H1 (cell line): Measurements from ENCODE around the gene GRIK2. TPM values are rescaled to one million over a fixed set of nuclear protein-coding genes. Genes with fewer than 3 reads are reported as not detected.

Experiments
- CTCF ChIA-PET: fragments of 300-600 bp; sonication (Branson Sonifier 250); formaldehyde crosslinking; loops from one replicate; lab custom pipeline; 2021; ENCODE audit not compliant: partially characterized antibody; lab: Charles Lee
- POLR2A ChIA-PET: fragments of 300-600 bp; sonication (Branson Sonifier 250); formaldehyde crosslinking; loops from one replicate; lab custom pipeline; 2021; ENCODE audit warnings: inconsistent platforms; ENCODE audit not compliant: partially characterized antibody; lab: Charles Lee
- DNase-seq, 2 experiments: peaks; one replicate each; pipeline versions ENCODE4 v3.0.0 to v3.0.0-alpha.2; 2010 to 2022; ENCODE audit warnings: low spot score in 2 of 2, low read depth in 1 of 2, mixed read lengths in 1 of 2
- FAIRE-seq: peaks from 2 replicates; lab custom pipeline; 2011; peaks lifted over from hg19 to GRCh38; lab: Jason Lieb, UNC
- H2AFZ ChIP-seq: 2 replicates; pipeline ENCODE4 v1.8.1; 2012; ENCODE audit warnings: low read length, inconsistent platforms
- H2AK5ac ChIP-seq: 2 replicates; pipeline ENCODE4 v1.6.1; 2013; ENCODE audit warnings: low read depth, low read length
- H2BK120ac ChIP-seq: replicated peaks from 2 replicates; pipeline ENCODE3; 2013; ENCODE audit warnings: low read depth, low read length, inconsistent platforms
- H2BK12ac ChIP-seq: 2 replicates; pipeline ENCODE4 v1.6.1; 2013; ENCODE audit warnings: low read depth, low read length
- H2BK15ac ChIP-seq: 2 replicates; pipeline ENCODE4 v1.6.1; 2013; ENCODE audit warnings: low read length
- H2BK20ac ChIP-seq: 2 replicates; pipeline ENCODE4 v1.6.1; 2013; ENCODE audit warnings: low read length
- H2BK5ac ChIP-seq: 2 replicates; pipeline ENCODE4 v1.6.1; 2013; ENCODE audit warnings: low read depth, low read length
- H3K14ac ChIP-seq: 2 replicates; pipeline ENCODE4 v1.6.1; 2013; ENCODE audit warnings: inconsistent platforms; ENCODE audit not compliant: insufficient read length
- H3K18ac ChIP-seq: 2 replicates; pipeline ENCODE4 v1.6.1; 2013; ENCODE audit warnings: low read length; ENCODE audit errors: extremely low read depth
- H3K23ac ChIP-seq: 2 replicates; pipeline ENCODE4 v1.6.1; 2013; ENCODE audit warnings: inconsistent platforms; ENCODE audit not compliant: insufficient read length
- H3K23me2 ChIP-seq: 2 replicates; pipeline ENCODE4 v1.6.1; 2013; ENCODE audit warnings: low read depth, low read length
- H3K27ac ChIP-seq: 2 replicates; pipeline ENCODE4 v1.6.1; 2011; ENCODE audit warnings: low read depth, low read length, inconsistent platforms
- H3K27me3 ChIP-seq, 4 experiments: replicated peaks in 1 of 4; 1 replicate in 1 of 4; 2 replicates in 3 of 4; pipeline versions ENCODE4 v1.6.1 to v1.8.1; 2011 to 2013; ENCODE audit warnings: low read length in 3 of 4, mild to moderate bottlenecking in 3 of 4, inconsistent platforms in 2 of 4, mixed read lengths in 2 of 4, moderate library complexity in 1 of 4; ENCODE audit not compliant: control insufficient read depth in 3 of 4, insufficient read depth in 3 of 4; ENCODE audit errors: extremely low read depth in 1 of 4
- H3K36me3 ChIP-seq, 4 experiments: 2 replicates each; pipeline versions ENCODE4 v1.6.1 to v1.8.1; 2011 to 2013; ENCODE audit warnings: mild to moderate bottlenecking in 4 of 4, low read length in 3 of 4, moderate library complexity in 2 of 4, control low read depth in 1 of 4, inconsistent platforms in 1 of 4; ENCODE audit not compliant: insufficient read depth in 4 of 4, control insufficient read depth in 2 of 4
- H3K4ac ChIP-seq: replicated peaks from 2 replicates; pipeline ENCODE3; 2013; ENCODE audit warnings: low read length, low read depth, mixed read lengths, inconsistent platforms; ENCODE audit not compliant: insufficient read length
- H3K4me1 ChIP-seq, 4 experiments: replicated peaks in 1 of 4; 1 replicate in 1 of 4; 2 replicates in 3 of 4; pipeline versions ENCODE4 v1.6.1 to v1.8.1; 2011 to 2013; ENCODE audit warnings: low read length in 3 of 4, inconsistent platforms in 2 of 4, mixed read lengths in 1 of 4; ENCODE audit not compliant: insufficient read depth in 4 of 4, control insufficient read depth in 3 of 4
- H3K4me2 ChIP-seq, 2 experiments: 2 replicates each; pipeline versions ENCODE4 v1.6.1 to v1.8.1; 2011 to 2013; ENCODE audit warnings: low read depth in 2 of 2, low read length in 2 of 2, control low read depth in 1 of 2, inconsistent platforms in 1 of 2, mild to moderate bottlenecking in 1 of 2; ENCODE audit not compliant: insufficient read depth in 1 of 2
- H3K4me3 ChIP-seq, 4 experiments: fragments of 200-600, 300-600 bp in 1 of 4; sonication (generic), shearing (Covaris generic), sonication (Bioruptor Twin) in 1 of 4; 2 replicates each; pipeline versions ENCODE4 v1.5.1 to v1.8.1; 2011 to 2016; ENCODE audit warnings: low read length in 4 of 4, low read depth in 3 of 4, control low read depth in 2 of 4, inconsistent platforms in 2 of 4, mild to moderate bottlenecking in 2 of 4, mixed read lengths in 1 of 4, moderate library complexity in 1 of 4; ENCODE audit not compliant: insufficient read depth in 2 of 4; ENCODE audit errors: extremely low read depth in 1 of 4
- H3K56ac ChIP-seq: replicated peaks from 2 replicates; pipeline ENCODE3; 2013; ENCODE audit warnings: low read depth, mild to moderate bottlenecking, mixed read lengths, low read length, inconsistent platforms; ENCODE audit not compliant: insufficient read length
- H3K79me1 ChIP-seq: 2 replicates; pipeline ENCODE4 v1.6.1; 2013; ENCODE audit warnings: low read depth, low read length, control low read depth
- H3K79me2 ChIP-seq, 2 experiments: 2 replicates each; pipeline versions ENCODE4 v1.6.1 to v1.8.1; 2012 to 2013; ENCODE audit warnings: low read length in 2 of 2, mild to moderate bottlenecking in 2 of 2, inconsistent platforms in 1 of 2; ENCODE audit not compliant: insufficient read depth in 2 of 2, control insufficient read depth in 1 of 2
- H3K9ac ChIP-seq, 4 experiments: replicated peaks in 1 of 4; 1 replicate in 1 of 4; 2 replicates in 3 of 4; pipeline versions ENCODE4 v1.6.1 to v1.8.1; 2011 to 2013; ENCODE audit warnings: low read depth in 3 of 4, low read length in 3 of 4, control low read depth in 2 of 4, mild to moderate bottlenecking in 2 of 4, moderate library complexity in 2 of 4, inconsistent platforms in 1 of 4; ENCODE audit errors: extremely low read depth in 1 of 4
- H3K9me3 ChIP-seq, 2 experiments: 2 replicates each; pipeline versions ENCODE4 v1.6.1 to v1.8.1; 2012 to 2013; ENCODE audit warnings: mild to moderate bottlenecking in 2 of 2, moderate library complexity in 2 of 2, control low read depth in 1 of 2, inconsistent platforms in 1 of 2, low read depth in 1 of 2, low read length in 1 of 2, mixed read lengths in 1 of 2; ENCODE audit not compliant: insufficient read depth in 2 of 2
- H4K20me1 ChIP-seq, 2 experiments: replicated peaks in 1 of 2; 2 replicates each; pipeline versions ENCODE3 to v1.8.1; 2011 to 2013; ENCODE audit warnings: inconsistent platforms in 2 of 2, low read length in 2 of 2, mild to moderate bottlenecking in 1 of 2; ENCODE audit not compliant: insufficient read depth in 2 of 2, control insufficient read depth in 1 of 2
- H4K5ac ChIP-seq: 2 replicates; pipeline ENCODE4 v1.6.1; 2013; ENCODE audit warnings: low read length, low read depth, mixed read lengths, inconsistent platforms; ENCODE audit not compliant: insufficient read length
- H4K8ac ChIP-seq: 2 replicates; pipeline ENCODE4 v1.8.0; 2013; ENCODE audit warnings: mild to moderate bottlenecking, moderate library complexity, low read length, inconsistent platforms; ENCODE audit not compliant: insufficient read depth; ENCODE audit errors: extremely low read depth
- H4K91ac ChIP-seq: replicated peaks from 2 replicates; pipeline ENCODE3; 2013; ENCODE audit warnings: low read length, mixed read lengths, inconsistent platforms; ENCODE audit not compliant: insufficient read length
- CTBP2 ChIP-seq: IDR thresholded peaks from 2 replicates; pipeline ENCODE4 v1.7.0; 2011; ENCODE audit warnings: borderline replicate concordance, mild to moderate bottlenecking, moderate library complexity, mixed read lengths, low read length; ENCODE audit not compliant: insufficient read depth, insufficient read length
- POU5F1 ChIP-seq: IDR thresholded peaks from 2 replicates; pipeline ENCODE4 v1.6.1; 2011; ENCODE audit warnings: low read depth, mild to moderate bottlenecking, low read length, moderate library complexity
- SAP30 ChIP-seq: fragments of 300-600 bp; sonication (generic); IDR thresholded peaks from 2 replicates; pipeline ENCODE4 v1.7.1; 2012; ENCODE audit warnings: low read length, moderate library complexity, mild to moderate bottlenecking, inconsistent platforms; ENCODE audit not compliant: insufficient read depth, insufficient replicate concordance
- WGBS, 2 experiments: shearing (Covaris generic) in 1 of 2; methylation state at CpG; one replicate each; pipeline versions ENCODE4 v1.1.6 to v1.1.7; 2013 to 2015; ENCODE audit warnings: low lambda C conversion rate in 2 of 2, mixed read lengths in 2 of 2, inconsistent platforms in 1 of 2, low coverage in 1 of 2, missing lambda C conversion rate in 1 of 2; ENCODE audit not compliant: insufficient replicate concordance in 2 of 2, insufficient coverage in 1 of 2, insufficient read length in 1 of 2; ENCODE audit errors: extremely low coverage in 1 of 2, missing lambda C conversion rate in 1 of 2; 5-methylcytosine and 5-hydroxymethylcytosine counted together
- polyA plus RNA-seq, 7 experiments: library from polyadenylated mRNA; depleted of rRNA in 3 of 7; stranded (reverse) in 5 of 7; unstranded in 2 of 7; fragments of >200 nt in 5 of 7; fragments of 200-250 nt in 2 of 7; gene quantifications; 1 replicate in 5 of 7; 2 replicates in 1 of 7; 4 replicates in 1 of 7; pipeline versions ENCODE4 v1.2.1 to v1.2.3, GENCODE V29; 2011 to 2013; ENCODE audit warnings: missing spikeins in 2 of 7, mixed read lengths in 2 of 7
- total RNA-seq: library from RNA; stranded (reverse); fragmentation: NEBNext Ultra II Directional; extraction: Animal tissue kit (Norgen Biotek cat#: 25700); gene quantifications from 2 replicates; pipeline ENCODE4 v1.2.1, GENCODE V29; 2021
- TF ChIP-seq, protein P1 (sequence below): IDR thresholded peaks from 2 replicates; pipeline ENCODE4 v1.6.1; 2012; ENCODE audit warnings: inconsistent platforms

GRIK2 gene
- total and polyA plus RNA-seq, 2 of the 8 experiments (the other 6 are each of a cell fraction or from before 2014, with no cell fraction given): 1.8 to 2.2 TPM

DNA sequence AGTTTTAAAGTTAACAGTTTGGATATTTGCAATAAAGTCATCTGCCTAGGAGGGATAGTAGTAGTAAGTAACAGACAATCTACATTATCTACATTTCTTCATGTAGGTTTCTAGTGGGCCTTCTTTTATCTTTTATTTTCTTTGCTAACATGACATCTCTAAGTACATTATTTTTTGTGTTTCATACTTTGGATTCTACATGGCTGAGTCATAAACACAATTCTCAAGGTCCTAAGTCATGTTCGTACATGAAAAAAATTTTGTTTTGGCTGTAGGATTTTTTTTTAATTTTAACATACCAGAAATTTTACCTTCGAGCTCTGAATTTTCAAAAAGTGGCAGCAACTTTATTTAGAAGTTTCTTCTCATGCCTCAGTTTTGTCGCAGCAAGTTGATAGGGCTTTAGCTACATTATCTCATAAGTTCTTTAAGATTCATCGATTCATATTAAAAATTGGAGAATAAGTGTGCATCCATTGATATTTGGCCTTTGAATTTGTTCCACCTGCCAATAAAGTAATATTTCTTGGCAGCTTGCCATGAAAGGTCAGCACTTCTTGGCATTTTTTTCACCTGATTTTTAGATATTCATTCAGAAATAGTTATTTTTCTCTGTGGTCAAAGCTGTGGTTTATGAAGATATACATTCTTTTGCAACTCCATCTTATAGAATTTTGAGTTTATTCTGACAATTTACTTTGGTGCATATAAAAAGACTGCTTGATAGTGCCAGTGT, 146.2 kb downstream of the GRIK2 start:
- Histone ChIP-seq H3K9me3 (no peaks in the 10 kb centered on the region), H2BK15ac (no peak overlapping the region), H3K27me3 (peaks cover 0 to 1% (median 0%) of the 10 kb centered on the region in 4 experiments; a peak in 1 of 7 replicates), H4K5ac (no peak overlapping the region), H2BK5ac (no peak overlapping the region), H3K27ac (no peak overlapping the region), H3K4me3 (no peak overlapping the region), H3K36me3 (no peaks in the 10 kb centered on the region), H2AK5ac (no peak overlapping the region), H3K9ac (no peak overlapping the region), H3K23ac (no peak overlapping the region), H3K23me2 (no peaks in the 10 kb centered on the region; the same call in 1 of the 2 replicates), H2BK12ac (no peak overlapping the region), H3K4me2 (no peak overlapping the region), H2AFZ (no peak overlapping the region), H3K4ac (no peak overlapping the region), H3K79me1 (no peaks in the 10 kb centered on the region), H3K4me1 (no peaks in the 10 kb centered on the region), H4K20me1 (no peaks in the 10 kb centered on the region), H3K18ac (no peak overlapping the region), H2BK120ac (no peak overlapping the region), H3K14ac (no peak overlapping the region), H4K8ac (no peak overlapping the region), H4K91ac (no peak overlapping the region), H2BK20ac (no peak overlapping the region), H3K79me2 (no peaks in the 10 kb centered on the region), H3K56ac (no peak overlapping the region)
- CTCF ChIA-PET: interaction anchor here (0.6 kb wide), 1 partner anchor 66 kb away, joined by 3 read pairs; no protein-coding TSS in a partner anchor
- no peak for FAIRE-seq
- 92% methylated on average over 4 of the region's 4 CpGs; no CpG with 5 or more reads in 1 of the 2 experiments for WGBS, 2 experiments
- no peak for DNase-seq
- POLR2A ChIA-PET: no interaction called here
- TF ChIP-seq, protein P1, sequence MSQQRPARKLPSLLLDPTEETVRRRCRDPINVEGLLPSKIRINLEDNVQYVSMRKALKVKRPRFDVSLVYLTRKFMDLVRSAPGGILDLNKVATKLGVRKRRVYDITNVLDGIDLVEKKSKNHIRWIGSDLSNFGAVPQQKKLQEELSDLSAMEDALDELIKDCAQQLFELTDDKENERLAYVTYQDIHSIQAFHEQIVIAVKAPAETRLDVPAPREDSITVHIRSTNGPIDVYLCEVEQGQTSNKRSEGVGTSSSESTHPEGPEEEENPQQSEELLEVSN: no peak
- TF ChIP-seq POU5F1 (no peak), CTBP2 (no peak), SAP30 (no peak)
